Breast epithelium (tissue), 3 donors: Measurements from ENCODE around the gene ATP13A4.

ENCODE experiments used
- POLR2A ChIP-seq: fragments of 450-650 bp; IDR thresholded peaks from one replicate; pipeline ENCODE4 v1.6.1; 2016; ENCODE audit warnings: antibody characterized with exemption, mild to moderate bottlenecking, moderate library complexity
- POLR2AphosphoS5 ChIP-seq, 3 donors: sonication (generic); formaldehyde crosslinking; IDR thresholded peaks; one replicate each; pipeline ENCODE4 v1.6.1; 2017; ENCODE audit warnings: antibody characterized with exemption in 3 of 3
- TF ChIP-seq, protein P1 (sequence below), 3 donors: fragments of 450-650 bp; IDR thresholded peaks; one replicate each; pipeline ENCODE4 v1.5.1; 2016 to 2017; ENCODE audit warnings: antibody characterized with exemption in 3 of 3, mild to moderate bottlenecking in 3 of 3, moderate library complexity in 3 of 3

GRCh38 chr3:193572426-193572908 is 17.8 kb upstream of the ATP13A4 start:
- TF ChIP-seq, protein P1, sequence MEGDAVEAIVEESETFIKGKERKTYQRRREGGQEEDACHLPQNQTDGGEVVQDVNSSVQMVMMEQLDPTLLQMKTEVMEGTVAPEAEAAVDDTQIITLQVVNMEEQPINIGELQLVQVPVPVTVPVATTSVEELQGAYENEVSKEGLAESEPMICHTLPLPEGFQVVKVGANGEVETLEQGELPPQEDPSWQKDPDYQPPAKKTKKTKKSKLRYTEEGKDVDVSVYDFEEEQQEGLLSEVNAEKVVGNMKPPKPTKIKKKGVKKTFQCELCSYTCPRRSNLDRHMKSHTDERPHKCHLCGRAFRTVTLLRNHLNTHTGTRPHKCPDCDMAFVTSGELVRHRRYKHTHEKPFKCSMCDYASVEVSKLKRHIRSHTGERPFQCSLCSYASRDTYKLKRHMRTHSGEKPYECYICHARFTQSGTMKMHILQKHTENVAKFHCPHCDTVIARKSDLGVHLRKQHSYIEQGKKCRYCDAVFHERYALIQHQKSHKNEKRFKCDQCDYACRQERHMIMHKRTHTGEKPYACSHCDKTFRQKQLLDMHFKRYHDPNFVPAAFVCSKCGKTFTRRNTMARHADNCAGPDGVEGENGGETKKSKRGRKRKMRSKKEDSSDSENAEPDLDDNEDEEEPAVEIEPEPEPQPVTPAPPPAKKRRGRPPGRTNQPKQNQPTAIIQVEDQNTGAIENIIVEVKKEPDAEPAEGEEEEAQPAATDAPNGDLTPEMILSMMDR (IDR thresholded peaks at IDR 0.05) = peak; percentile 24 to 74 (median 74)
- no peak for TF ChIP-seq POLR2A
- TF ChIP-seq POLR2AphosphoS5 (IDR thresholded peaks at IDR 0.05) = no peak
